ENCODE measurements around the gene PTDSS2. TPM values are rescaled to one million over a fixed set of nuclear protein-coding genes. Genes with fewer than 3 reads are reported as not detected.

Gene PTDSS2
- total and polyA plus RNA-seq, 8 donors, result 11.6 to 264 (median 25.1) TPM

- Histone ChIP-seq H3K27me3 (no peaks in the 10 kb centered on the region), H3K4me1 (peaks cover 0 to 13% (median 9%) of the 10 kb centered on the region in 4 donors), H3K9me3 (no peaks in the 10 kb centered on the region), H3K4me3 (no peak overlapping the region), H3K36me3 (peaks cover 82 to 96% (median 94%) of the 10 kb centered on the region in 4 donors), H3K27ac (no peak overlapping the region)
- WGBS, 5 donors, result 92 to 96% (median 94%) methylated on average over 31 of the region's 31 CpGs
- DNase-seq, result no peak
- TF ChIP-seq POLR2AphosphoS5 (IDR thresholded peaks at IDR 0.05) (no peak), POLR2A (IDR thresholded peaks at IDR 0.05) (no peak), EP300 (IDR thresholded peaks at IDR 0.05) (no peak)
- TF ChIP-seq, protein P1, sequence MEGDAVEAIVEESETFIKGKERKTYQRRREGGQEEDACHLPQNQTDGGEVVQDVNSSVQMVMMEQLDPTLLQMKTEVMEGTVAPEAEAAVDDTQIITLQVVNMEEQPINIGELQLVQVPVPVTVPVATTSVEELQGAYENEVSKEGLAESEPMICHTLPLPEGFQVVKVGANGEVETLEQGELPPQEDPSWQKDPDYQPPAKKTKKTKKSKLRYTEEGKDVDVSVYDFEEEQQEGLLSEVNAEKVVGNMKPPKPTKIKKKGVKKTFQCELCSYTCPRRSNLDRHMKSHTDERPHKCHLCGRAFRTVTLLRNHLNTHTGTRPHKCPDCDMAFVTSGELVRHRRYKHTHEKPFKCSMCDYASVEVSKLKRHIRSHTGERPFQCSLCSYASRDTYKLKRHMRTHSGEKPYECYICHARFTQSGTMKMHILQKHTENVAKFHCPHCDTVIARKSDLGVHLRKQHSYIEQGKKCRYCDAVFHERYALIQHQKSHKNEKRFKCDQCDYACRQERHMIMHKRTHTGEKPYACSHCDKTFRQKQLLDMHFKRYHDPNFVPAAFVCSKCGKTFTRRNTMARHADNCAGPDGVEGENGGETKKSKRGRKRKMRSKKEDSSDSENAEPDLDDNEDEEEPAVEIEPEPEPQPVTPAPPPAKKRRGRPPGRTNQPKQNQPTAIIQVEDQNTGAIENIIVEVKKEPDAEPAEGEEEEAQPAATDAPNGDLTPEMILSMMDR (IDR thresholded peaks at IDR 0.05), result no peak
- intact Hi-C loops (cut with DNase I; ENCODE audit: low total_unique reads), result no loop called here
Observed at GRCh38 chr11:497565-498296, 47.7 kb downstream of the PTDSS2 start.

DNA sequence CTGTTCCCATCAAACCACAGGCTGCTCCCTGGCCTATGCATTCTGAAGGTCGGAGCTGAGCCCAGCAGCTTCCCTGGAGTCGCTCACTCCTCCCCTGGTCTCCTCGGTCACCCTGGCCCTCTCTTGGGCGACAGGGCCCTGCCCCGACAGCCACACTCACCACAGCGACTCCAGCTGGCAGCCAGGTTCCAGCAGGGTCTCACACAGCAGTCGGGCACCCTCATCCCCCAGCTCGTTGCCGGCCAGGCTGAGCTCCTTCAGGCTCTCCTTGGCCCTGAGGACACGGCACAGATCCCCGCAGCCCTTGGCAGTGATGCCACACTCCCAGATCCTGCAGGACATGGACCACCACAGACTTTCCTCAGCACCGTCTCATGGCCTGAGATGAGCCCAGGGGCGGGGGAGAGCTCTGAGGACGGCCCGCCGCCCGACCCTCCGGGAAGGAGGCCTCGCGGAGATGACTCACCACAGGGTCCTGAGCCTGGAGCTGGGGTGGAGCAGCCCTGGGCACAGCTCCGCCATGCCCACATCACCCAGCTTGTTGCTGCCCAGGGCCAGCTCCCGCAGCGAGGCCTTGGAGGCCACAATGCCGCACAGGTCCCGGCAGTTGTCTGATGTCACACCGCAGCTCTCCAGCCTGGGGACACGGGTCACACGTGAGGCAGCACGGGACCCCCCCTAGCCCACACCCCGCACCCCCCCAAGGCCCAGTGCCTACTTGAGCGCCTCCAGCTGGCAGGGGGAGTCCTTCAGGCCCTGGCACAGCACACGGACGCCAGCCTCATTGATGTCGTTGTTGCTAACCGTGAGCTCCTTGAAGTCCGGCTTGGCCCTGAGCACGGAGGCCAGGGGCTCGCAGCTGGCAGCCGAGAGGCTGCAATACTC, 48.5 kb downstream of the PTDSS2 start:
- WGBS, 5 donors, result 93 to 98% (median 95%) methylated on average over 16 to 39 of the region's 39 CpGs
- Histone ChIP-seq H3K36me3 (peaks cover 81 to 88% (median 86%) of the 10 kb centered on the region in 4 donors), H3K27me3 (no peaks in the 10 kb centered on the region), H3K4me1 (peaks cover 2 to 22% (median 17%) of the 10 kb centered on the region in 4 donors), H3K4me3 (no peak overlapping the region), H3K9me3 (no peaks in the 10 kb centered on the region), H3K27ac (no peak overlapping the region)
- no peak for DNase-seq
- intact Hi-C loops (cut with DNase I; ENCODE audit: low total_unique reads), result no loop called here
- TF ChIP-seq, protein P1 (IDR thresholded peaks at IDR 0.05), result no peak
- TF ChIP-seq POLR2AphosphoS5 (IDR thresholded peaks at IDR 0.05) (no peak), POLR2A (IDR thresholded peaks at IDR 0.05) (no peak), EP300 (IDR thresholded peaks at IDR 0.05) (no peak)

DNA sequence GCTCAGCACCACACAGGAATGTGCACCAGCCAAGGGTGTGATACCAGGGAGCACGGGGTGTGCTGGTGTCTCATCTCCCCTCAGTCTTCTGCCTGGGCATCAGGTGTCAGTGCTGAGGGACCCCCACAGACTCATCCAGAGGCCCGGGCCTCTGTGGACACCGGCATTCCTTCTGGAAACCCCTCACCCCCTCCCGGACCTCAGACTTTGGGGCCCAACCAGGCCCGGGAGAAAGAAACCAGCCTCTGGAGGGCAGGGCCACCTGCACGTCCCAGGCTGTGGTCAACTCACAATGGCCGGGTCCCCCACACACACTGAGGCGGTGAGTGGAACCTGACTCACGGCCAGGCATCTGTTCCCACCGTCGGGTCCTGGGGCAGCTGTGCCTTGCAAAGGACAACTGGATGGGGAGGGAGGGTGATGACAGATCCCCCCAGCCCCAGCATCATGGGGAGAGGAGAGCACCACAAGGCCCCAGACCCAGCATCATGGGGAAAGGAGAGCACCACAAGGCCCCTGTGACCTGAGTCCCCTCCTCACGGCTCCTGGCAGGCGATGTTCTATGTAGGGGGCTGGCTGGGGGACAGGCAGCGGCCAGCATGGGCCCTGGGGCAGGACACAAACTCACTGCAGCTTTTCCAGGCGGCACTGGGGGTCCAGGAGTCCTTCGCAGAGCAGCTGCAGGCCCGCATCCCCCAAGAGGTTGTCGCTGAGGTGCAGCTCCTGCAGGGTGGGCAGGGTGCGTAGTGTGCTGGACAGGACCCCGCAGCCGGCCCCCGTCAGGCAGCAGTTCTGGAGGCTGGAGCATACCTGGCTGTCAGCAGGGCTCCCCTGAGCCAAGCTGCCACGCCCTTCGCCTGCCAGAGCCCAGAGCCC, 49.4 kb downstream of the PTDSS2 start:
- TF ChIP-seq EP300 (IDR thresholded peaks at IDR 0.05), result no peak
- TF ChIP-seq, protein P1 (IDR thresholded peaks at IDR 0.05), result no peak
- no peak for TF ChIP-seq POLR2A (IDR thresholded peaks at IDR 0.05)
- no peak for TF ChIP-seq POLR2AphosphoS5 (IDR thresholded peaks at IDR 0.05)
- intact Hi-C loops (cut with DNase I; ENCODE audit: low total_unique reads), result no loop called here
- H3K27ac ChIP-seq, result no peak overlapping the region
- DNase-seq, result no peak
- no peaks in the 10 kb centered on the region for H3K27me3 ChIP-seq
- WGBS, 5 donors, result 88 to 96% (median 94%) methylated on average over 8 to 24 of the region's 24 CpGs
- H3K4me1 ChIP-seq, result peaks cover 11 to 31% (median 26%) of the 10 kb centered on the region in 4 donors
- H3K36me3 ChIP-seq, result peaks cover 72 to 79% (median 77%) of the 10 kb centered on the region in 4 donors
- H3K9me3 ChIP-seq, result no peaks in the 10 kb centered on the region
- H3K4me3 ChIP-seq, result no peak overlapping the region

All from stomach (tissue), 9 donors.